SK-N-SH treated with all-trans-retinoic acid at 6 μM for 48 hours (cell line): ENCODE results near the gene AKAP10.
"Not testable (repeated sequence)": the region's sequence is repeated elsewhere in the genome, so short reads cannot be mapped to it uniquely, and the experiment has no call there.

Experiments
- ATAC-seq: fragments of 200-7000 bp; cut with Tn5 transposase; 3 replicates; pipeline ENCODE4 v1.9.1; 2020; ENCODE audit warnings: mild to moderate bottlenecking, moderate library complexity
- ARNTL ChIP-seq: fragments of 450-650 bp; formaldehyde crosslinking; IDR thresholded peaks from 2 replicates; pipeline ENCODE4 v1.5.0; 2020; ENCODE audit warnings: low read depth, mild to moderate bottlenecking, moderate library complexity, borderline replicate concordance
- BACH2 ChIP-seq: fragments of 250-450 bp; sonication (Bioruptor Pico); IDR thresholded peaks from 2 replicates; pipeline ENCODE4 v1.9.0; 2021; ENCODE audit warnings: mild to moderate bottlenecking, borderline replicate concordance
- CSDC2 ChIP-seq: fragments of 250-450 bp; sonication (Bioruptor Pico); IDR thresholded peaks from 2 replicates; pipeline ENCODE4 v1.5.0; 2020; ENCODE audit warnings: mild to moderate bottlenecking, moderate library complexity
- ESRRG ChIP-seq: fragments of 250-450 bp; sonication (Bioruptor Pico); IDR thresholded peaks from 2 replicates; pipeline ENCODE4 v1.6.1; 2021; ENCODE audit warnings: mild to moderate bottlenecking
- GLIS3 ChIP-seq: fragments of 250-450 bp; sonication (Bioruptor Pico); IDR thresholded peaks from 2 replicates; pipeline ENCODE4 v1.5.0; 2020; ENCODE audit warnings: mild to moderate bottlenecking, moderate library complexity
- ISL1 ChIP-seq: fragments of 250-450 bp; sonication (Bioruptor Pico); IDR thresholded peaks from 2 replicates; pipeline ENCODE4 v2.1.2; 2022; ENCODE audit warnings: mild to moderate bottlenecking, moderate library complexity
- OSR1 ChIP-seq: fragments of 250-450 bp; sonication (Bioruptor Pico); IDR thresholded peaks from 2 replicates; pipeline ENCODE4 v1.8.0; 2022; ENCODE audit warnings: moderate library complexity, mild to moderate bottlenecking, inconsistent platforms
- PPARA ChIP-seq: fragments of 250-450 bp; sonication (Bioruptor Pico); IDR thresholded peaks from 2 replicates; pipeline ENCODE4 v1.5.0; 2020; ENCODE audit warnings: mild to moderate bottlenecking, borderline replicate concordance
- RARB ChIP-seq: fragments of 250-450 bp; sonication (Bioruptor Pico); IDR thresholded peaks from 2 replicates; pipeline ENCODE4 v1.8.0; 2021; ENCODE audit warnings: mild to moderate bottlenecking, moderate library complexity
- SNAI2 ChIP-seq: fragments of 250-450 bp; sonication (Bioruptor Pico); IDR thresholded peaks from 2 replicates; pipeline ENCODE4 v1.5.0; 2020; ENCODE audit warnings: mild to moderate bottlenecking, moderate library complexity
- TCF4 ChIP-seq: fragments of 250-450 bp; sonication (Bioruptor Pico); IDR thresholded peaks from 2 replicates; pipeline ENCODE4 v1.8.0; 2021; ENCODE audit warnings: mild to moderate bottlenecking, moderate library complexity, borderline replicate concordance
- TOX ChIP-seq: fragments of 250-450 bp; sonication (Bioruptor Pico); IDR thresholded peaks from 2 replicates; pipeline ENCODE4 v1.8.0; 2021; ENCODE audit warnings: mild to moderate bottlenecking, moderate library complexity, borderline replicate concordance
- ZC3H10 ChIP-seq: fragments of 250-450 bp; sonication (Bioruptor Pico); IDR thresholded peaks from 2 replicates; pipeline ENCODE4 v1.5.1; 2021; ENCODE audit warnings: mild to moderate bottlenecking, moderate library complexity
- ZFP3 ChIP-seq: fragments of 250-450 bp; sonication (Bioruptor Pico); IDR thresholded peaks from 2 replicates; pipeline ENCODE4 v1.5.0; 2020; ENCODE audit warnings: mild to moderate bottlenecking, moderate library complexity
- ZFP30 ChIP-seq: fragments of 450-650 bp; formaldehyde crosslinking; IDR thresholded peaks from 2 replicates; pipeline ENCODE4 v1.5.0; 2022; ENCODE audit warnings: mild to moderate bottlenecking, moderate library complexity
- ZNF565 ChIP-seq: fragments of 450-650 bp; formaldehyde crosslinking; conservative IDR thresholded peaks from 2 replicates; pipeline ENCODE4 v1.5.0; 2020; ENCODE audit warnings: low read depth, mild to moderate bottlenecking, moderate library complexity
- ZNF8 ChIP-seq: fragments of 450-650 bp; formaldehyde crosslinking; IDR thresholded peaks from 2 replicates; pipeline ENCODE4 v1.5.0; 2020; ENCODE audit warnings: mild to moderate bottlenecking, moderate library complexity
- TF ChIP-seq, protein P1 (sequence below): fragments of 250-450 bp; sonication (Bioruptor Pico); IDR thresholded peaks from 2 replicates; pipeline ENCODE4 v1.5.1; 2020; ENCODE audit warnings: low read depth, mild to moderate bottlenecking, moderate library complexity
- TF ChIP-seq, protein P2 (sequence below): fragments of 250-450 bp; sonication (Bioruptor Pico); IDR thresholded peaks from 2 replicates; pipeline ENCODE4 v1.8.0; 2020; ENCODE audit warnings: mild to moderate bottlenecking, moderate library complexity, borderline replicate concordance
- TF ChIP-seq, protein P3 (sequence below): fragments of 250-450 bp; sonication (Bioruptor Pico); IDR thresholded peaks from 2 replicates; pipeline ENCODE4 v1.5.1; 2021; ENCODE audit warnings: mild to moderate bottlenecking, moderate library complexity
- TF ChIP-seq, protein P4 (sequence below): fragments of 250-450 bp; sonication (Bioruptor Pico); IDR thresholded peaks from 2 replicates; pipeline ENCODE4 v1.5.0; 2020; ENCODE audit warnings: mild to moderate bottlenecking, moderate library complexity

Gene AKAP10

DNA sequence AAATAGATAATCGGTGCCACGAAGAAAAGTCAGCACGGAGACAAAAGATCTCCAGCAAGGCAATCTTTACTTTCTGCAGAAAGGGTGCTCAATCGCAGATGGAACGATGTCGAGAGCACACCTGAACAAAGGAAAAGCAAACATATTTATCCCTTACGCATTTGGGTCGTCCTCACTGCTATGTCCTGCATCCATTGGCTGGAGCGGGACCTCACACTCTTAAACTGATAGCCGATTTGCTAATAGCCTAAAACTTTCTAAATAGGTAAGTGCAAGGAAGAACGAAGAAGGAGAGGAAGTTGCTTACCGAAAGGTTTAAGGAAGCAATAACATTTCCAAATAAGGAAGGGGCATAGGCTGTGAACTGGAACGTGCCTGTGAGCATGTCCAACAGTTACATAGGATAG is 1.2 kb upstream of the AKAP10 start:
- no peak for TF ChIP-seq SNAI2 (CRISPR knock-in tag)
- ATAC-seq, result no peak

DNA sequence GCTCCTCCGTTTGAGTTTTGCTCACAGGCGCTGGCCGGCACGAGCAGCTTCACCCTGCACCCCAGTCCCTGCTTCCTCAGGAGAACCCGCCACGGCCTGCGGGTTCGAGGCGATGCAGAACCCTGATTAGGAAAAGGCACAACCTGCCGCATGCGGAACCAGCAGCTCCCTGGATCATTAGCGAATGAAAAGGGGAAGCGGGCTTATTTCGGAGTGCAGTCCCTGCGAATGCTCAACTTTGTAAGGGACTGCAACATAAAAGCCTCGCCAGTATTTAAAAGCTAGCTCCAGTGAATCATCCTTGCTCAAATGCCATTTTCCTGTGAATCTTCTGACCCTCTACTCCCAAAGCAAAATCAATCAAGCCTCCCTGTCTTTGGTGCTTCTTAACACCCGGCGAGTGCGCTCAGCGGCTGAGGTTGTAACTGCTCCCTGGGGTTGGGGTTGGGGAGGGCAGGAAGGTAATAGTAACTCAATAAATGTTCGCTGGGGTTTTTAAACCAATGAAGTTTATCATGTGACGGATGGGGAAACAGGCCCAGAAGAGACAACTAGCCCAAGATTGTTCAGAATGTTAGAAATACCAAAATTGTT is 678 bp upstream of the AKAP10 start:
- ATAC-seq, result no peak
- TF ChIP-seq TOX (no peak), ZNF565 (no peak), ZFP30 (CRISPR knock-in tag) (no peak), OSR1 (no peak), BACH2 (no peak), GLIS3 (CRISPR knock-in tag) (no peak), ZFP3 (CRISPR knock-in tag) (no peak), ARNTL (CRISPR knock-in tag) (no peak), ISL1 (CRISPR knock-in tag) (no peak), RARB (no peak)
- TF ChIP-seq, protein P1, sequence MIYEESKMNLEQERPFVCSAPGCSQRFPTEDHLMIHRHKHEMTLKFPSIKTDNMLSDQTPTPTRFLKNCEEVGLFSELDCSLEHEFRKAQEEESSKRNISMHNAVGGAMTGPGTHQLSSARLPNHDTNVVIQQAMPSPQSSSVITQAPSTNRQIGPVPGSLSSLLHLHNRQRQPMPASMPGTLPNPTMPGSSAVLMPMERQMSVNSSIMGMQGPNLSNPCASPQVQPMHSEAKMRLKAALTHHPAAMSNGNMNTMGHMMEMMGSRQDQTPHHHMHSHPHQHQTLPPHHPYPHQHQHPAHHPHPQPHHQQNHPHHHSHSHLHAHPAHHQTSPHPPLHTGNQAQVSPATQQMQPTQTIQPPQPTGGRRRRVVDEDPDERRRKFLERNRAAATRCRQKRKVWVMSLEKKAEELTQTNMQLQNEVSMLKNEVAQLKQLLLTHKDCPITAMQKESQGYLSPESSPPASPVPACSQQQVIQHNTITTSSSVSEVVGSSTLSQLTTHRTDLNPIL (CRISPR knock-in tag), result no peak
- TF ChIP-seq, protein P2, sequence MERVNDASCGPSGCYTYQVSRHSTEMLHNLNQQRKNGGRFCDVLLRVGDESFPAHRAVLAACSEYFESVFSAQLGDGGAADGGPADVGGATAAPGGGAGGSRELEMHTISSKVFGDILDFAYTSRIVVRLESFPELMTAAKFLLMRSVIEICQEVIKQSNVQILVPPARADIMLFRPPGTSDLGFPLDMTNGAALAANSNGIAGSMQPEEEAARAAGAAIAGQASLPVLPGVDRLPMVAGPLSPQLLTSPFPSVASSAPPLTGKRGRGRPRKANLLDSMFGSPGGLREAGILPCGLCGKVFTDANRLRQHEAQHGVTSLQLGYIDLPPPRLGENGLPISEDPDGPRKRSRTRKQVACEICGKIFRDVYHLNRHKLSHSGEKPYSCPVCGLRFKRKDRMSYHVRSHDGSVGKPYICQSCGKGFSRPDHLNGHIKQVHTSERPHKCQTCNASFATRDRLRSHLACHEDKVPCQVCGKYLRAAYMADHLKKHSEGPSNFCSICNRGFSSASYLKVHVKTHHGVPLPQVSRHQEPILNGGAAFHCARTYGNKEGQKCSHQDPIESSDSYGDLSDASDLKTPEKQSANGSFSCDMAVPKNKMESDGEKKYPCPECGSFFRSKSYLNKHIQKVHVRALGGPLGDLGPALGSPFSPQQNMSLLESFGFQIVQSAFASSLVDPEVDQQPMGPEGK, result no peak

DNA sequence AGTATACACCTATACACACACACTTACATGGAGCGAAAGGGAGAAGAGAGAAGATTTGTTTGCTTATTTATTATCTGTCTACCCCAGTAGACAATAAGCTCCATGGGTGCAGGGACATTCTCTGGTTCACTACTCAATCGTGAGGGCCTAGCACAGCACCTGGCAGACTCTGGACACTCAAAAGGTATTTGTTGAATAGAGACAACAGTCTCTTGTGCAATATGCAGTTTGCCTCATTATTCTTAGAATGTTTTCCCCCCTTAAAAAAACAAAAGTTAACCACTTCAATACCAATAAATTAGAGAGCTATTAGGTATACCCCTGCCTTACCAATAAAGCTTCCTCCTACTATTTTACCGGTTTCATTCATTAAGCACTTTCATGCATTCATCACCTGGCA is 2.0 kb downstream of the AKAP10 start:
- ATAC-seq, result no peak

DNA sequence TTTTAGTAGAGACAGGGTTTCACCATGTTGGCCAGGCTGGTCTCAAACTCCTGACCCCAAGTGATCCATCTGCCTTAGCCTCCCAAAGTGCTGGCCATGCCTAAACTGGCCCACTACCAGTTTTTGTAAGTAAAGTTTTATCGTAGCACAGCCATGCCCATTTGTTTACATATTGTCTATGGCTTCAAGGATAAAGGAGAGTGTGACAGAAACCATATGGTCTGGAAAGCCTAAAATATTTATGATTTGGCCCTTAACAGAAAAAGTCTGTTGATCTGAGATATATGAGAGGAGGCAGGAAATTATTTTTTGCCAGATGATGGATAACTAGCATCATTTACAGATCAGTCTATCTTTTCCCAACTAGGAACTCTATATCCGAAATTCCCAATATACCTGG is 4.5 kb downstream of the AKAP10 start:
- TF ChIP-seq, protein P3, sequence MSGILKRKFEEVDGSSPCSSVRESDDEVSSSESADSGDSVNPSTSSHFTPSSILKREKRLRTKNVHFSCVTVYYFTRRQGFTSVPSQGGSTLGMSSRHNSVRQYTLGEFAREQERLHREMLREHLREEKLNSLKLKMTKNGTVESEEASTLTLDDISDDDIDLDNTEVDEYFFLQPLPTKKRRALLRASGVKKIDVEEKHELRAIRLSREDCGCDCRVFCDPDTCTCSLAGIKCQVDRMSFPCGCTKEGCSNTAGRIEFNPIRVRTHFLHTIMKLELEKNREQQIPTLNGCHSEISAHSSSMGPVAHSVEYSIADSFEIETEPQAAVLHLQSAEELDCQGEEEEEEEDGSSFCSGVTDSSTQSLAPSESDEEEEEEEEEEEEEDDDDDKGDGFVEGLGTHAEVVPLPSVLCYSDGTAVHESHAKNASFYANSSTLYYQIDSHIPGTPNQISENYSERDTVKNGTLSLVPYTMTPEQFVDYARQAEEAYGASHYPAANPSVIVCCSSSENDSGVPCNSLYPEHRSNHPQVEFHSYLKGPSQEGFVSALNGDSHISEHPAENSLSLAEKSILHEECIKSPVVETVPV (CRISPR knock-in tag), result no peak
- TF ChIP-seq, protein P2, result no peak
- no peak for TF ChIP-seq TOX
- TF ChIP-seq CSDC2 (CRISPR knock-in tag), result no peak
- no peak for TF ChIP-seq ZNF8 (CRISPR knock-in tag)
- TF ChIP-seq GLIS3 (CRISPR knock-in tag), result no peak
- TF ChIP-seq ESRRG, result no peak
- TF ChIP-seq ISL1 (CRISPR knock-in tag), result no peak
- TF ChIP-seq, protein P4, sequence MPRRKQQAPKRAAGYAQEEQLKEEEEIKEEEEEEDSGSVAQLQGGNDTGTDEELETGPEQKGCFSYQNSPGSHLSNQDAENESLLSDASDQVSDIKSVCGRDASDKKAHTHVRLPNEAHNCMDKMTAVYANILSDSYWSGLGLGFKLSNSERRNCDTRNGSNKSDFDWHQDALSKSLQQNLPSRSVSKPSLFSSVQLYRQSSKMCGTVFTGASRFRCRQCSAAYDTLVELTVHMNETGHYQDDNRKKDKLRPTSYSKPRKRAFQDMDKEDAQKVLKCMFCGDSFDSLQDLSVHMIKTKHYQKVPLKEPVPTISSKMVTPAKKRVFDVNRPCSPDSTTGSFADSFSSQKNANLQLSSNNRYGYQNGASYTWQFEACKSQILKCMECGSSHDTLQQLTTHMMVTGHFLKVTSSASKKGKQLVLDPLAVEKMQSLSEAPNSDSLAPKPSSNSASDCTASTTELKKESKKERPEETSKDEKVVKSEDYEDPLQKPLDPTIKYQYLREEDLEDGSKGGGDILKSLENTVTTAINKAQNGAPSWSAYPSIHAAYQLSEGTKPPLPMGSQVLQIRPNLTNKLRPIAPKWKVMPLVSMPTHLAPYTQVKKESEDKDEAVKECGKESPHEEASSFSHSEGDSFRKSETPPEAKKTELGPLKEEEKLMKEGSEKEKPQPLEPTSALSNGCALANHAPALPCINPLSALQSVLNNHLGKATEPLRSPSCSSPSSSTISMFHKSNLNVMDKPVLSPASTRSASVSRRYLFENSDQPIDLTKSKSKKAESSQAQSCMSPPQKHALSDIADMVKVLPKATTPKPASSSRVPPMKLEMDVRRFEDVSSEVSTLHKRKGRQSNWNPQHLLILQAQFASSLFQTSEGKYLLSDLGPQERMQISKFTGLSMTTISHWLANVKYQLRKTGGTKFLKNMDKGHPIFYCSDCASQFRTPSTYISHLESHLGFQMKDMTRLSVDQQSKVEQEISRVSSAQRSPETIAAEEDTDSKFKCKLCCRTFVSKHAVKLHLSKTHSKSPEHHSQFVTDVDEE (CRISPR knock-in tag), result no peak
- no peak for ATAC-seq

More for the DNA sequence above, 2.0 kb downstream of the AKAP10 start:
- TF ChIP-seq, protein P3 (CRISPR knock-in tag), result no peak
- TF ChIP-seq TOX (no peak), PPARA (CRISPR knock-in tag) (no peak), ZNF8 (CRISPR knock-in tag) (no peak), OSR1 (no peak), ARNTL (CRISPR knock-in tag) (no peak), BACH2 (no peak), TCF4 (CRISPR knock-in tag) (no peak), ZC3H10 (CRISPR knock-in tag) (no peak), ISL1 (CRISPR knock-in tag) (no peak)
- TF ChIP-seq, protein P4 (CRISPR knock-in tag), result no peak

DNA sequence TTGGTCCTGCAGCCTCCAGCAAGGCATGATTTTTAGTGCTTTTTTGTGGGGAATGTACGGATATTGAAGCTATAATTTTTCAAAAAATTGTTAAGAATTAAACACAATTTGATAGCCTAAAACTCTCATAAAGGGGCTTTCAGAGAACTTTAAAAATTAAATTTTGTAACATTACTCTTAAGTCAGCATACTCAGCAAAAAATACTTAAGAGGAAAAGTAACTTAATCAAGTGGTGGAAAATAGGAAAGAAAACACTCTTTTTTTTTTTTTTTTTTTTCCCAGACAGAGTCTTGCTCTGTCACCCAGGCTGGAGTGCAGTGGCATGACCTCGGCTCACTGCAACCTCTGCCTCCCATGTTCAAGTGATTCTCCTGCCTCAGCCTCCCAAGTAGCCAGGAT is 14.7 kb downstream of the AKAP10 start:
- ATAC-seq, result not testable (repeated sequence)
